ENCODE measurements around the gene CLDN15. TPM values are rescaled to one million over a fixed set of nuclear protein-coding genes. Genes with fewer than 3 reads are reported as not detected.
A peak's percentile ranks its signal among the peaks of the same experiment; 100 is the strongest.

CLDN15 gene
- total RNA-seq, 4 donors from 2014 or later = 27.2 to 58.5 (median 45.4) TPM

GRCh38 chr7:101186844-101187428, 50.7 kb downstream of the CLDN15 start:
- in situ Hi-C loops (cut with MboI; ENCODE audit: low pct_ligation_motif_present in 1 of 4, low pct_unique_long_range_greater_than_20kb in 1 of 4, low sequenced_read_pairs in 3 of 4) (no loop called here), intact Hi-C loops (cut with DNase I; ENCODE audit: low total_unique reads) (no loop called here)

GRCh38 chr7:101186194-101186593, 51.4 kb downstream of the CLDN15 start:
- no peaks in the 10 kb centered on the region for H3K9me3 ChIP-seq
- H3K4me1 ChIP-seq = peaks cover 0 to 6% (median 4%) of the 10 kb centered on the region in 4 donors
- H3K36me3 ChIP-seq = no peaks in the 10 kb centered on the region
- no peak for DNase-seq
- TF ChIP-seq CTCF (IDR thresholded peaks at IDR 0.05) = no peak
- TF ChIP-seq EP300 (IDR thresholded peaks at IDR 0.05; ENCODE audit: low read depth) = no peak
- TF ChIP-seq POLR2A (IDR thresholded peaks at IDR 0.05) = no peak
- no peak for TF ChIP-seq POLR2AphosphoS5 (IDR thresholded peaks at IDR 0.05)
- in situ Hi-C loops (cut with MboI; ENCODE audit: low pct_ligation_motif_present in 1 of 4, low pct_unique_long_range_greater_than_20kb in 1 of 4, low sequenced_read_pairs in 3 of 4) = no loop called here
- WGBS, 2 donors (ENCODE audit: low coverage in 1 of 2) = 49 to 71% methylated on average over 4 to 6 of the region's 6 CpGs
- no peak overlapping the region for H3K27ac ChIP-seq
- H3K27me3 ChIP-seq = peaks cover 17% of the 10 kb centered on the region
- intact Hi-C loops (cut with DNase I; ENCODE audit: low total_unique reads) = no loop called here
- H3K4me3 ChIP-seq = no peak overlapping the region

More at GRCh38 chr7:101186844-101187428, 50.7 kb downstream of the CLDN15 start:
- no peak for TF ChIP-seq POLR2A (IDR thresholded peaks at IDR 0.05)
- TF ChIP-seq POLR2AphosphoS5 (IDR thresholded peaks at IDR 0.05) = no peak
- no peak for TF ChIP-seq CTCF (IDR thresholded peaks at IDR 0.05)
- H3K27me3 ChIP-seq = peaks cover 9% of the 10 kb centered on the region
- WGBS, 2 donors (ENCODE audit: low coverage in 1 of 2) = 80 to 94% methylated on average over 2 to 4 of the region's 4 CpGs
- H3K27ac ChIP-seq = no peak overlapping the region
- no peak for DNase-seq
- peaks cover 0 to 7% (median 4%) of the 10 kb centered on the region in 4 donors for H3K4me1 ChIP-seq
- H3K36me3 ChIP-seq = no peaks in the 10 kb centered on the region
- H3K4me3 ChIP-seq = no peak overlapping the region
- H3K9me3 ChIP-seq = no peaks in the 10 kb centered on the region

GRCh38 chr7:101185258-101185839, 52.3 kb downstream of the CLDN15 start:
- no peak overlapping the region for H3K4me3 ChIP-seq
- peaks cover under 1 to 6% (median 4%) of the 10 kb centered on the region in 4 donors for H3K4me1 ChIP-seq
- H3K9me3 ChIP-seq = no peaks in the 10 kb centered on the region
- WGBS, 2 donors (ENCODE audit: low coverage in 1 of 2) = 42% methylated on average over 5 of the region's 5 CpGs; no CpG with 5 or more reads in 1 of the 2 donors
- intact Hi-C loops (cut with DNase I; ENCODE audit: low total_unique reads) = no loop called here
- peak; percentile 15 for DNase-seq
- no peak for TF ChIP-seq EP300 (IDR thresholded peaks at IDR 0.05; ENCODE audit: low read depth)
- no peak for TF ChIP-seq POLR2A (IDR thresholded peaks at IDR 0.05)
- TF ChIP-seq CTCF (IDR thresholded peaks at IDR 0.05) = no peak
- TF ChIP-seq POLR2AphosphoS5 (IDR thresholded peaks at IDR 0.05) = no peak
- peaks cover 25% of the 10 kb centered on the region for H3K27me3 ChIP-seq
- no peak overlapping the region for H3K27ac ChIP-seq
- in situ Hi-C loops (cut with MboI; ENCODE audit: low pct_ligation_motif_present in 1 of 4, low pct_unique_long_range_greater_than_20kb in 1 of 4, low sequenced_read_pairs in 3 of 4) = no loop called here
- H3K36me3 ChIP-seq = no peaks in the 10 kb centered on the region

Small RNA genes within 50 kb of the gene (small RNA-seq; reads per million reads assigned to genes)
- gene RNU6-1104P = 0 to 0.12 (median 0) reads per million in 4 donors

Other genes starting within 250 kb of the CLDN15 start
- gene MUC17, start 217.7 kb downstream of the CLDN15 start, total RNA-seq = 100 to 1,000 TPM in 1 of 4 donors, 10 to 100 TPM in 2, under 1 TPM in 1; 0.80 to 102 (median 20.0) TPM
- gene TRIM56, start 152.3 kb downstream of the CLDN15 start, total RNA-seq = 10 to 100 TPM; 23.8 to 50.0 (median 35.1) TPM
- gene SERPINE1, start 110.7 kb downstream of the CLDN15 start, total RNA-seq = 10 to 100 TPM in 1 of 4 donors, 1 to 10 TPM in 3; 1.3 to 26.2 (median 5.5) TPM
- gene AP1S1, start 83.3 kb downstream of the CLDN15 start, total RNA-seq = 10 to 100 TPM; 18.3 to 87.3 (median 54.0) TPM
- gene VGF, start 72.2 kb downstream of the CLDN15 start, total RNA-seq = under 1 TPM in 1 of 4 donors, not detected in 3; 0.95 TPM
- gene NAT16, start 57.5 kb downstream of the CLDN15 start, total RNA-seq = not detected
- gene MOGAT3, start 36.8 kb downstream of the CLDN15 start, total RNA-seq = 10 to 100 TPM; 31.7 to 56.9 (median 44.3) TPM
- 10 to 100 TPM; 48.4 to 81.2 (median 60.8) TPM for gene PLOD3, start 20.2 kb downstream of the CLDN15 start, total RNA-seq
- gene ZNHIT1, start 19.6 kb downstream of the CLDN15 start, total RNA-seq = 100 to 1,000 TPM in 1 of 4 donors, 10 to 100 TPM in 3; 50.5 to 106 (median 78.2) TPM
- gene FIS1, start 7.3 kb upstream of the CLDN15 start, total RNA-seq = 100 to 1,000 TPM; 159 to 261 (median 187) TPM
- gene IFT22, start 84.0 kb upstream of the CLDN15 start, total RNA-seq = 10 to 100 TPM in 3 of 4 donors, 1 to 10 TPM in 1; 9.4 to 30.6 (median 11.3) TPM
- not detected for gene COL26A1, start 125.1 kb upstream of the CLDN15 start, total RNA-seq